ENCODE results near the gene S100A13.
"Not testable (repeated sequence)": the region's sequence is repeated elsewhere in the genome, so short reads cannot be mapped to it uniquely, and the experiment has no call there.

The S100A13 gene

GRCh38 chr1:153648000-153648643, 20.8 kb upstream of the S100A13 start:
- no peak for DNase-seq (ENCODE audit: low read depth in 1 of 2, low spot score in 1 of 2)

DNA sequence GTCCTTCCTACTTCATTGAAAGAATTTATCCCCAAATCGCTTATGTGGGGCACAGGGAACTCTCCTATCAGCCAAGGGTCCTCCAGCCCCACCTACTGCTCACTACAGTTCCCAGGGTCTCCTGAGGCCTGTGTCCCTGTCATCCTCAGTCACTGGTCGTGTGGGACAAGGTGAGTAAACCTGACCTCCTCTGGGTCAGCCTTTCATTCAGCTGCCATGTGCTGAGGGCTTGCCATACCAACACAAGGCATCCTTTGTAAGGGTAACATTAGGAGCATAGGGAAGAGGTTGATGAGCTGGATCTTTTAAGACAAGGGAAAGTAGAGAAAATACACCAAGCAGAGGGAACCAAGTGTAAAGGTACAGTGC, 20.0 kb upstream of the S100A13 start:
- DNase-seq (ENCODE audit: low read depth in 1 of 2, low spot score in 1 of 2) = no peak

GRCh38 chr1:153646672-153647345, 19.5 kb upstream of the S100A13 start:
- DNase-seq (ENCODE audit: low read depth in 1 of 2, low spot score in 1 of 2) = no peak

DNA sequence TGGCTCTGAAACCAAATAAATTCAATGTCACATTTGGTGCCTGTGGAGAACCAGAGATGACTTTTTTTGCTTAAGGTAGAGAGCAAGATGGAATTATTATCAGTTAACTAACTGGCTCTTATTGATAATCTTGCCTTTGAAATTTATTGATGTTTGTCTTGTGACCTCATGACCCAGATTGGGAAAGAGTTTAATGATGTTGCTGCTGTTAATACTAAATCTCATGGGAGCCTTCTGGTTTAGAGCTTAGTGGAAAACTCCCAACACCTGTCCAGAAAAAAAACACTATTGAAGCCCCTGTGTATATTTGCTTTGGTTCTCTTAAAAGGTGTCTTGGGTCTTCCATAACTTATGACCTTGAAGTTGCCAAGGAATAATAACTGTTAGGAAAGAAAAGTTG, 16.5 kb upstream of the S100A13 start:
- no peak for DNase-seq (ENCODE audit: low read depth in 1 of 2, low spot score in 1 of 2)

GRCh38 chr1:153643100-153643499, 15.8 kb upstream of the S100A13 start:
- DNase-seq (ENCODE audit: low read depth in 1 of 2, low spot score in 1 of 2) = no peak

- no peak for DNase-seq (ENCODE audit: low read depth in 1 of 2, low spot score in 1 of 2)
Observed at GRCh38 chr1:153642161-153642560, 14.9 kb upstream of the S100A13 start.

GRCh38 chr1:153640861-153641260, 13.6 kb upstream of the S100A13 start:
- DNase-seq (ENCODE audit: low read depth in 1 of 2, low spot score in 1 of 2) = no peak

- not testable (repeated sequence) for DNase-seq (ENCODE audit: low read depth in 1 of 2, low spot score in 1 of 2)
Observed at GRCh38 chr1:153640213-153640612, 12.9 kb upstream of the S100A13 start.

GRCh38 chr1:153639280-153639679, 12.0 kb upstream of the S100A13 start:
- DNase-seq (ENCODE audit: low read depth in 1 of 2, low spot score in 1 of 2) = no peak

- DNase-seq (ENCODE audit: low read depth in 1 of 2, low spot score in 1 of 2) = no peak
Observed at GRCh38 chr1:153638261-153638660, 11.0 kb upstream of the S100A13 start.

DNA sequence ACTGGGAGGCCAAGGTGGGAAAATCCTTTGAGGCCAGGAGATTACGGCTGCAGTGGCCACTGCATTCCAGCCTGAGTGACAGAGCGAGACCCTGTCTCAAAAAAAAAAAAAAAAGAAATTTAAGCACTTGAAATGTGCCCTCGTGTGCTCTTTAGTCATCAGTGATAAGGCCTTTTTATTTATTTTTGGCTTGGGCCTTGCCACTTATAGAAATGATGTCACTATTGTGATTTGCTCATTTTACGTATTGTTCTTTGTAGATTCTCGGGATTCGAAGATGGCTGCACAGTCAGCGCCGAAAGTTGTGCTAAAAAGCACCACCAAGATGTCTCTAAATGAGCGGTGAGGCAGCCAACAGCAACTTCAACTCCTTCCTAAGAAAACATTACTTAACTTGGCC, 9.0 kb upstream of the S100A13 start:
- no peak for DNase-seq (ENCODE audit: low read depth in 1 of 2, low spot score in 1 of 2)

GRCh38 chr1:153635872-153636271, 8.6 kb upstream of the S100A13 start:
- DNase-seq (ENCODE audit: low read depth in 1 of 2, low spot score in 1 of 2) = no peak

GRCh38 chr1:153633754-153634665, 6.7 kb upstream of the S100A13 start, which contains the start of gene CHTOP:
TSS of gene CHTOP (plus strand) at chr1:153634066. CDS start at chr1:153636589, 2,523 bp downstream.
- peak; percentile 95 for DNase-seq (ENCODE audit: low read depth in 1 of 2, low spot score in 1 of 2)

DNA sequence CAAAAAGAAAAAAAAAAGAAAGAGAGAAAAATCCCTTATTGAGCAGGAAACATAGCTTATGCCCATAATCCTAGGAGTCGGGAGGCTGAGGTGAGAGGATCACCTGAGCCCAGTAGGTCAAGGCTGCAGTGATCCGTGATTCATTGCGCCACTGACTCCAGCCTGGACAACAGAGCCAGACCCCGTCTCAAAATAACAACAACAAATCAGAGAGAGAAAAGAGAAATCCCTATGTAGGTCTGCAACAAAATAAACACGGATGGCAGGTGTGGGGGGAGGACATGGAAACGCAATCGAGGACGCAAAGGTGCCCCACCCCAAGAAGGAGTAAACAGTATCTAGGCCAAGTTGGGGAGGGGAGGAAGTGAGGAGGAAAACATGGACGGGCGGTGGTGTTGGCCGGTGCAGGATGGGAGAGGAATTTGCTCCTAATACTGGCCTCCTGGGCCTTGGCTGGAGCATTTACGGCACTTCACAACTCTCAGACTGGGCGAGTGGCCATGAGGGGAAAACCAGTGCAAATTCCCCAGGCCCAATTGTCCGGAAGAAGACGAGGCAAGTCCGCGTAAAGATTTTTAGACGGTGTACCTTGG, 6.0 kb upstream of the S100A13 start:
- no peak for DNase-seq (ENCODE audit: low read depth in 1 of 2, low spot score in 1 of 2)

GRCh38 chr1:153631047-153632022, 4.0 kb upstream of the S100A13 start:
- DNase-seq (ENCODE audit: low read depth in 1 of 2, low spot score in 1 of 2) = no peak

DNA sequence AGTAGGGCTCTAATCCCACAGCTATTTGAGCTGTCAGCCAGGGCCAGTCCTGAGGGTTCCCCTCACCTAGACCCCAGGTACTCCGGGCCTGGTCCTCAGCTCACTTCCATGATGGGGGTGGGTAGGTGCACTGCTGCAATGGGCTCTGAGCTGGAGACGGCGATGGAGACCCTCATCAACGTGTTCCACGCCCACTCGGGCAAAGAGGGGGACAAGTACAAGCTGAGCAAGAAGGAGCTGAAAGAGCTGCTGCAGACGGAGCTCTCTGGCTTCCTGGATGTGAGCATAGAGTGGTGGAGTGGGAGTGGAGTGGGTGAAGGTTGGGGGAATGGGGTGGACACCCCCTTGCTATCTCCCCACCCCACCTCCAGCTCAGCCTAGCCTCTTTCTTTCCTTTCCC, 3.1 kb upstream of the S100A13 start:
- DNase-seq (ENCODE audit: low read depth in 1 of 2, low spot score in 1 of 2) = no peak

DNA sequence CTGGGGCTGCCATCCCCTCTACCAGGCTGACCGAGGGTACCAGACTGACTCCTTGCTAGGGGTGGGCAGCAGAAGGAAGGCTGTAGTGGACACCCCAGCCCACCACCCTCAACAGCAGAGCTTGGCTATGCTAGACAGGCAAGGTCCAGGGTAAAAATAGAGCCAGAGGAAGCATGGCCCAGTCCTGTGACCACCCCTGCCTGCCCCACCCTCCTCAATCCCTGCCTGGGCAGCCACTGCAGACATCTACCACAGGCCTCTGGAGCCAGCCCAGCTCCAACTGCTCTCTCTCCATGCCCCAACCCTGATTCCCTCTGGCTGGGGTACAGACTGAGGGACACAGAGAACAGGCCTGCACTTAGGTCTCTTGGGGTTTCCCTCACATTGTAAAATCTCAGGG, 2.7 kb upstream of the S100A13 start:
- DNase-seq (ENCODE audit: low read depth in 1 of 2, low spot score in 1 of 2) = no peak

- DNase-seq (ENCODE audit: low read depth in 1 of 2, low spot score in 1 of 2) = no peak
Observed at GRCh38 chr1:153629343-153629665, 2.0 kb upstream of the S100A13 start.

- no peak for DNase-seq (ENCODE audit: low read depth in 1 of 2, low spot score in 1 of 2)
Observed at GRCh38 chr1:153628638-153629342, 1.5 kb upstream of the S100A13 start.
